Neural cell (in vitro differentiated cells): ENCODE results near the gene MAML3. TPM values are rescaled to one million over a fixed set of nuclear protein-coding genes. Genes with fewer than 3 reads are reported as not detected.

Experiments
- H2AFZ ChIP-seq: fragments of 200-600, 300-800 bp; sonication (generic), shearing (Covaris generic); 2 replicates; pipeline ENCODE4 v1.6.0; 2014; ENCODE audit warnings: low read depth, mild to moderate bottlenecking, antibody characterized with exemption, low read length, moderate library complexity
- H3F3A ChIP-seq: fragments of 200-600 bp; shearing (Covaris generic); 2 replicates; pipeline ENCODE4 v1.6.1; 2016; ENCODE audit warnings: mild to moderate bottlenecking, moderate library complexity, mixed read lengths, antibody characterized with exemption, low read length; ENCODE audit not compliant: insufficient read depth, poor library complexity, severe bottlenecking
- H3K27ac ChIP-seq: fragments of 200-600, 300-800 bp; sonication (generic), shearing (Covaris generic); 2 replicates; pipeline ENCODE4 v1.5.1; 2014; ENCODE audit warnings: mild to moderate bottlenecking, low read length, moderate library complexity
- H3K27me3 ChIP-seq: fragments of 300-800, 200-600 bp; sonication (generic), shearing (Covaris generic); 2 replicates; pipeline ENCODE4 v1.6.0; 2014; ENCODE audit warnings: mild to moderate bottlenecking, low read depth, low read length, moderate library complexity; ENCODE audit not compliant: insufficient read depth
- H3K36me3 ChIP-seq: fragments of 300-800, 200-600 bp; sonication (generic), shearing (Covaris generic); 2 replicates; pipeline ENCODE4 v1.5.1; 2014; ENCODE audit warnings: mild to moderate bottlenecking, antibody characterized with exemption, low read length, moderate library complexity; ENCODE audit not compliant: insufficient read depth
- H3K4me2 ChIP-seq: fragments of 300-800, 200-600 bp; sonication (generic), shearing (Covaris generic); 2 replicates; pipeline ENCODE4 v1.6.0; 2014; ENCODE audit warnings: mild to moderate bottlenecking, low read length
- H3K4me3 ChIP-seq: fragments of 300-800, 200-600 bp; sonication (generic), shearing (Covaris generic); 2 replicates; pipeline ENCODE4 v1.5.1; 2014; ENCODE audit warnings: mild to moderate bottlenecking, low read length, moderate library complexity
- H3K79me2 ChIP-seq: fragments of 200-600 bp; shearing (Covaris generic); replicated peaks from 2 replicates; pipeline ENCODE4 v1.6.0; 2014; ENCODE audit warnings: mild to moderate bottlenecking, low read length, moderate library complexity; ENCODE audit not compliant: insufficient read depth
- H3K9ac ChIP-seq: fragments of 300-800, 200-600 bp; sonication (generic), shearing (Covaris generic); 2 replicates; pipeline ENCODE4 v1.6.1; 2016; ENCODE audit warnings: mild to moderate bottlenecking, low read length, mixed read lengths
- H3K9me2 ChIP-seq: fragments of 200-600 bp; shearing (Covaris generic); 2 replicates; pipeline ENCODE4 v1.6.1; 2016; ENCODE audit warnings: mild to moderate bottlenecking, low read length, mixed read lengths; ENCODE audit not compliant: insufficient read depth
- H3K9me3 ChIP-seq: fragments of 200-600, 300-800 bp; sonication (generic), shearing (Covaris generic); 2 replicates; pipeline ENCODE4 v1.6.1; 2016; ENCODE audit warnings: mild to moderate bottlenecking, mixed run types, low read length, moderate library complexity, mixed read lengths
- H4K20me1 ChIP-seq: fragments of 200-600 bp; shearing (Covaris generic); 2 replicates; pipeline ENCODE4 v1.6.1; 2016; ENCODE audit warnings: mild to moderate bottlenecking, mixed run types; ENCODE audit not compliant: insufficient read depth
- CTCF ChIP-seq: fragments of 450-650 bp; IDR thresholded peaks from 2 replicates; pipeline ENCODE4 v1.5.1; 2014; ENCODE audit warnings: antibody characterized with exemption, mild to moderate bottlenecking, moderate library complexity; ENCODE audit not compliant: poor library complexity, severe bottlenecking
- EP300 ChIP-seq: fragments of 450-650 bp; conservative IDR thresholded peaks from 2 replicates; pipeline ENCODE4 v1.6.1; 2014; ENCODE audit warnings: antibody characterized with exemption, mild to moderate bottlenecking, moderate library complexity; ENCODE audit not compliant: poor library complexity, severe bottlenecking
- EZH2 ChIP-seq: fragments of 200-600, 300-800 bp; shearing (Covaris generic), sonication (generic); IDR thresholded peaks from 2 replicates; pipeline ENCODE4 v1.6.1; 2014; ENCODE audit warnings: antibody characterized with exemption, low read length, borderline replicate concordance, mild to moderate bottlenecking; ENCODE audit not compliant: insufficient read depth, poor library complexity, severe bottlenecking
- MXI1 ChIP-seq: fragments of 450-650 bp; conservative IDR thresholded peaks from 2 replicates; pipeline ENCODE4 v1.6.1; 2014; ENCODE audit warnings: antibody characterized with exemption, mild to moderate bottlenecking; ENCODE audit not compliant: poor library complexity, severe bottlenecking
- POLR2AphosphoS5 ChIP-seq: IDR thresholded peaks from 2 replicates; pipeline ENCODE4 v1.6.1; 2012
- RAD21 ChIP-seq: fragments of 450-650 bp; conservative IDR thresholded peaks from 2 replicates; pipeline ENCODE4 v1.6.1; 2014; ENCODE audit warnings: antibody characterized with exemption, mild to moderate bottlenecking, moderate library complexity
- REST ChIP-seq: IDR thresholded peaks from 2 replicates; pipeline ENCODE4 v1.6.1; 2012; ENCODE audit warnings: borderline replicate concordance
- SMC3 ChIP-seq: fragments of 450-650 bp; conservative IDR thresholded peaks from 2 replicates; pipeline ENCODE4 v1.6.1; 2014; ENCODE audit warnings: antibody characterized with exemption, mild to moderate bottlenecking, moderate library complexity; ENCODE audit not compliant: poor library complexity
- TAF1 ChIP-seq: IDR thresholded peaks from 2 replicates; pipeline ENCODE4 v1.6.1; 2012; ENCODE audit warnings: low read depth
- polyA plus RNA-seq: library from polyadenylated mRNA; depleted of rRNA; stranded (reverse); fragments of >200 nt; gene quantifications from 2 replicates; pipeline ENCODE4 v1.2.3, GENCODE V29; 2014

MAML3 gene
- polyA plus RNA-seq, 1 donor from 2014 or later, result 10.2 TPM

- TF ChIP-seq TAF1 (no peak), POLR2AphosphoS5 (no peak), SMC3 (no peak), RAD21 (no peak), REST (no peak), EP300 (no peak), MXI1 (no peak), CTCF (no peak), EZH2 (no peak)
- Histone ChIP-seq H3K79me2 (peaks cover 11% of the 10 kb centered on the region), H3K9me2 (no peaks in the 10 kb centered on the region), H3K36me3 (no peaks in the 10 kb centered on the region), H3K9ac (peak overlapping the region; percentile 71), H4K20me1 (no peaks in the 10 kb centered on the region), H3F3A (peaks cover 6% of the 10 kb centered on the region), H2AFZ (no peak overlapping the region), H3K27ac (peak overlapping the region; percentile 93), H3K4me2 (no peak overlapping the region), H3K27me3 (no peaks in the 10 kb centered on the region), H3K4me3 (no peak overlapping the region), H3K9me3 (no peaks in the 10 kb centered on the region)
Observed at GRCh38 chr4:140047017-140047640, 106.9 kb downstream of the MAML3 start.

GRCh38 chr4:140046543-140046942 lies 107.4 kb downstream of the MAML3 start:
- peaks cover 6% of the 10 kb centered on the region for H3F3A ChIP-seq
- H3K4me2 ChIP-seq, result no peak overlapping the region
- no peak overlapping the region for H2AFZ ChIP-seq
- H3K27me3 ChIP-seq, result no peaks in the 10 kb centered on the region
- H3K27ac ChIP-seq, result peak overlapping the region; percentile 93
- H3K9me3 ChIP-seq, result no peaks in the 10 kb centered on the region
- no peaks in the 10 kb centered on the region for H4K20me1 ChIP-seq
- no peaks in the 10 kb centered on the region for H3K9me2 ChIP-seq
- no peak for TF ChIP-seq MXI1
- TF ChIP-seq POLR2AphosphoS5, result no peak
- TF ChIP-seq RAD21, result no peak
- no peak for TF ChIP-seq CTCF
- no peak for TF ChIP-seq EP300
- no peak for TF ChIP-seq EZH2
- no peak for TF ChIP-seq TAF1
- TF ChIP-seq SMC3, result no peak
- no peak for TF ChIP-seq REST
- H3K4me3 ChIP-seq, result no peak overlapping the region
- peaks cover 5% of the 10 kb centered on the region for H3K79me2 ChIP-seq
- no peak overlapping the region for H3K9ac ChIP-seq
- H3K36me3 ChIP-seq, result no peaks in the 10 kb centered on the region
